Endothelial cell of umbilical vein (primary cell): ENCODE measurements around the gene FOXN1.

Experiments
- EZH2 ChIP-seq: IDR thresholded peaks from 2 replicates; pipeline ENCODE4 v1.6.1; 2012; ENCODE audit warnings: borderline replicate concordance, low read depth, mild to moderate bottlenecking, moderate library complexity, low read length, inconsistent platforms; ENCODE audit not compliant: severe bottlenecking
- JUN ChIP-seq: IDR thresholded peaks from 2 replicates; pipeline ENCODE4 v1.6.1; 2011; ENCODE audit warnings: borderline replicate concordance, low read depth; ENCODE audit not compliant: insufficient read length, insufficient read depth
- POLR2A ChIP-seq: IDR thresholded peaks from 2 replicates; pipeline ENCODE4 v1.6.1; 2012; ENCODE audit warnings: low read depth, mild to moderate bottlenecking, control low read depth, low read length
- TF ChIP-seq, protein P1 (sequence below), 2 donors: IDR thresholded peaks; 1 replicate in 1 of 2; 2 replicates in 1 of 2; pipeline ENCODE4 v1.5.1; 2011; ENCODE audit warnings: low read length in 2 of 2, mild to moderate bottlenecking in 2 of 2, moderate library complexity in 2 of 2, control low read depth in 1 of 2, inconsistent platforms in 1 of 2, low read depth in 1 of 2; ENCODE audit not compliant: insufficient read depth in 1 of 2; ENCODE audit errors: extremely low read depth in 1 of 2

DNA sequence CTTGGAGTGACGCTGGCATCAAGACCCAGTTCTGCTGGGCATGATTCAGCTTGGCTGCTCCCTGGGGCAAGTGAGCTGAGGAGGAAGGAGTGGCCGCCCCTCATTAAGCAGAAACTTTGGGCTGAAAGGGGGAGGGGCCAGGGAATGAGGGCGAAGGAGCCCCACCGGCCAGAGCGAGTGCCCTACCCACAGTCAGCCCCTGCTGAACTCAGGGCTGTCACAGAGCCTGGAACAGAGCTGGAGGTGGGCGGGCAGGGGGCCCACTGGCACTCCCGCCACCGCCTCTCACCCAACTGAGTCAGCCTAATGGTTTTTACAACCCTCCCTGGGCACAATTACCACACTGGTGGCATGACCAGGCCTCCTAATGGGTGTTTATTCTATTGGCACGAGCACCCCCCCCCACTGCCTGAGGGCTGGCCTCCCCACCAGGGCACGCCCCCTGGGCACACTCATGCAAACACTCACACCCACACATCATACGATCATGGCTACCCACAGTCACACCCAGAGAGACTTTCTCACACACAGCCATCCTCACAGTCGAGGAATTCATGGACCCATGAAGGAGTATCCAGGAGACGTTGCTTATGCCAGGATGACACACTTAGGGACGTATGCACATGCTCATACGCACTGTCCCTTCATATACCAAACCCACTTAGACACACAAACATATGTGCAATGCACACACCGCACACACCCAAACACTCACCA, 27.1 kb downstream of the FOXN1 start:
- TF ChIP-seq POLR2A (no peak), JUN (no peak), EZH2 (no peak)
- TF ChIP-seq, protein P1, sequence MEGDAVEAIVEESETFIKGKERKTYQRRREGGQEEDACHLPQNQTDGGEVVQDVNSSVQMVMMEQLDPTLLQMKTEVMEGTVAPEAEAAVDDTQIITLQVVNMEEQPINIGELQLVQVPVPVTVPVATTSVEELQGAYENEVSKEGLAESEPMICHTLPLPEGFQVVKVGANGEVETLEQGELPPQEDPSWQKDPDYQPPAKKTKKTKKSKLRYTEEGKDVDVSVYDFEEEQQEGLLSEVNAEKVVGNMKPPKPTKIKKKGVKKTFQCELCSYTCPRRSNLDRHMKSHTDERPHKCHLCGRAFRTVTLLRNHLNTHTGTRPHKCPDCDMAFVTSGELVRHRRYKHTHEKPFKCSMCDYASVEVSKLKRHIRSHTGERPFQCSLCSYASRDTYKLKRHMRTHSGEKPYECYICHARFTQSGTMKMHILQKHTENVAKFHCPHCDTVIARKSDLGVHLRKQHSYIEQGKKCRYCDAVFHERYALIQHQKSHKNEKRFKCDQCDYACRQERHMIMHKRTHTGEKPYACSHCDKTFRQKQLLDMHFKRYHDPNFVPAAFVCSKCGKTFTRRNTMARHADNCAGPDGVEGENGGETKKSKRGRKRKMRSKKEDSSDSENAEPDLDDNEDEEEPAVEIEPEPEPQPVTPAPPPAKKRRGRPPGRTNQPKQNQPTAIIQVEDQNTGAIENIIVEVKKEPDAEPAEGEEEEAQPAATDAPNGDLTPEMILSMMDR (IDR thresholded peaks at IDR 0.05; ENCODE audit: extremely low read depth in 1 of 2, insufficient read depth in 1 of 2, low read depth in 1 of 2, low read length in 2 of 2), result no peak
